GM19238 (cell line): ENCODE measurements around the gene ARL10.

ENCODE experiments used
- DNase-seq: peaks from one replicate; pipeline ENCODE4 v3.0.0; 2011; ENCODE audit warnings: low spot score; ENCODE audit not compliant: insufficient read length

The ARL10 gene

DNA sequence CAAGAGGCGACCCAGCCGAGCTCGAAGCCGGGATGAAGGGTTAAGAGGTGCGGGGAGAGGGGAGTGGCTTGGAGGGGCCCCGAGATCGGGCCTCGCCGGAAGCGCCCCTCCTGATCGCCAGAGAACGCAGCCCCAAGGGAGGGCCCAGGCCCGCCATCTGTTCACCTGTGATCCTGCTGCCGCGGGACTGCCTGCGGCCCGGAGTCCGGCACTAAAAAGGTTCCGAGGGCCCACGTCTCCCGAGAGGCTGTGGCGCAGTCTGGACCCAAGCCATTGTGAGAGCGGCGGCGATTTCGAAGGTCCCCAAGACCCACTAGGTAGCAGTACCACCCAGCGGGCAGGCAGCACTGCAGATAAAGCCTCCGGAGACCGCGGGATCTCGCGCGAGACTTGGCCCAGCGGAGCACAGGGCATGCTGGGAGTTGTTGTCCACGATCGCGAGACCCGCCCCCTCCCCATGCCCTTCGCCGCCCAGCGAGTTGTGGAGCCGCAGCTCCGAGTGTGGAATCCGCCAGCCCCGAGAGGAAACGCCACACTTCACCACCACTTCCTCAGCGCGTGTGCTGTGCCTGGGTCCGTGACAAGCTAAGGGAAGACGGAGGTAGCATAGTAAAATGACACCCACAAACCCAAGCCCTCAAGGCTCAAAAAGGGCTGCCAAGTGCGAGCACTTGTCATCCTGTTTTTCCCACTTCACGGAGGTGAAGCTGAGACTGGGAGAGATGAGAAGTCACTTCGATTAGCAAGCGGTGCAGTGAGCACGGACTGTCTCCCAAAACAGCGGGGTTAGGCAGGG lies 3.7 kb upstream of the ARL10 start, which contains the start of gene KIAA1191:
KIAA1191 (minus strand) TSS at position 328 of the 796 bp plus-strand sequence. CDS start 2,256 bp downstream, outside the sequence.
- DNase-seq = peak; percentile 84

DNA sequence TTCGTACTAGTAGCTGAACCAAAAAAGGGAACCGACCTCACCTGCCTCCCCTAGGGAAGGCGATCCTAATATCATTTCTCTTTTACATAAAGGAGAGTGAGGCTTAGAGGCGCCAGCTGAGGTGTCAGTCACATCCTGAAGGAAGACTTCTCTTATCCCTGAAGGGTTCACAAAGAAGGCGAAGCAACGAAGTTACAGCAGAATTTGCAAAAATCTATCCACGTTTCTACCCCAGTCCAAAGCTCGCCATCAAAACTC lies 3.1 kb upstream of the ARL10 start:
- DNase-seq = no peak

DNA sequence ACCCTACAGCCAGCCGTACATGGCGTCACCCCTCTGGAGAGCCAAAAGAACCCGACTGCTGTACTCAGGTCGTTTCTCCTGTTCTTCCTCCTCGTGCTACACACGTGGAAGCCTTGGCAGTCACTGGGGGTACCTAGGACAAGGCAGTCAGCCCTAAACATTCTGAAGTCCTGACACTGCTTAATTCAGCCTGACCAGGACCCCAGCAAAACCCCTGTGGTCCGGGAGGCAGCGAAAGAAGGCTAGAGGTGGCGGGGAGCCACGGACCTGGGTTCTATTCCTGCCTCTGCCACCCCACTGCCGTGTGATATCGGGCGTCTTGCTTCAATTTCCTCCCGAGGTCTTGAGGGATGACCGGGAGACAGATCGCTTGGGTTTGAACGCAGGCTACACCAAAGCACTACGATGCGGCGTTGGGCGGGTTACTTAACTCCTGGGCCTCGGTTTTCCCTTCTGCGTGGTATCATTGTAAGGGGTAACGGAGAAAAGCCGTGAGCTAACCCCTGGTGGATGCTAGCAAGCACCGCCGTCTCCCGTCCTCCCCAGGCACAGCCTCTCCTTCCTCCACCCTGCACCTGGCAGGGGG lies 429 bp upstream of the ARL10 start:
- DNase-seq = no peak

DNA sequence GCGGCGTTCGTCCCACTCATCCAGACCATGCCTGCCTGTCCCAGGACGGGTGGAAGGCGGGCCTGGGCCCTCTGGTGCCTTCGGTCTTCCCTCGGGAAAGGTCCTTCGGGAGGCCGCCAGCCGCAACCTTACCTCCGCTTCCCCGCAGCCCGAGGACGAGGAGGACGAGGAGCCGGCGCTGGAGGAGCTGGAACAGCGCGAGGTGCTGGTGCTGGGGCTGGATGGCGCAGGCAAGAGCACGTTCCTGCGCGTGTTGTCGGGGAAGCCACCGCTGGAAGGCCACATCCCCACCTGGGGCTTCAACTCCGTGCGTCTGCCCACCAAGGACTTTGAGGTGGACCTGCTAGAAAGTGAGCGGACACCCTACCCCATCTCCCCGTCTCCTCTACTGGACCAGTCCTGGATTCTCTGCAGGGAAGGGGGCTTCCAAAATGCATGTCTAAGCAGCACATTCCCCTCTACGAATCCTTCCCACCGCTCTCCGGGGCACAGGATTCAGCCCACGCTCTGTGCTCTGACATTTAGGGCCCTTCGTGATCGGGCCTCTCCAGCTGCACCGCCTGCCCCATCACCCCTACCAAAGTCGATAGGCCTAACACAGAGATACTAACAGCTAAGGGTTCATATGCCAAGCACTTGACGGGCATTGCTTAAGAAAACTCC lies 1.1 kb downstream of the ARL10 start:
- DNase-seq = no peak

DNA sequence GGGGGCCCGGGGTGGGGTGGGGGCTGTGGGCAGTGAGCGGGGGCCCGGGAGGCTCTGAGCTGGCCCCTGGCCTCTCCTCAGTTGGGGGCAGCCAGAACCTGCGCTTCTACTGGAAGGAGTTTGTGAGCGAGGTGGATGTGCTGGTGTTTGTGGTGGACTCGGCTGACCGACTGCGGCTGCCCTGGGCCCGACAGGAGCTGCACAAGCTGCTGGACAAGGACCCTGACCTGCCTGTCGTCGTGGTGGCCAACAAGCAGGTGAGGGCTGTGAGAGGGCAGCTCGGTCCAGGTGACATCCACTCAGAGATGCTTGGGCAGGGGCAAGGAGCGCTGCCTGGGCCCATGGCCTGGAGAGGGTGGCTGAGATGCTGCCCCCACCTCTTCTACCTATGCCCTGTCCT lies 3.4 kb downstream of the ARL10 start:
- no peak for DNase-seq

DNA sequence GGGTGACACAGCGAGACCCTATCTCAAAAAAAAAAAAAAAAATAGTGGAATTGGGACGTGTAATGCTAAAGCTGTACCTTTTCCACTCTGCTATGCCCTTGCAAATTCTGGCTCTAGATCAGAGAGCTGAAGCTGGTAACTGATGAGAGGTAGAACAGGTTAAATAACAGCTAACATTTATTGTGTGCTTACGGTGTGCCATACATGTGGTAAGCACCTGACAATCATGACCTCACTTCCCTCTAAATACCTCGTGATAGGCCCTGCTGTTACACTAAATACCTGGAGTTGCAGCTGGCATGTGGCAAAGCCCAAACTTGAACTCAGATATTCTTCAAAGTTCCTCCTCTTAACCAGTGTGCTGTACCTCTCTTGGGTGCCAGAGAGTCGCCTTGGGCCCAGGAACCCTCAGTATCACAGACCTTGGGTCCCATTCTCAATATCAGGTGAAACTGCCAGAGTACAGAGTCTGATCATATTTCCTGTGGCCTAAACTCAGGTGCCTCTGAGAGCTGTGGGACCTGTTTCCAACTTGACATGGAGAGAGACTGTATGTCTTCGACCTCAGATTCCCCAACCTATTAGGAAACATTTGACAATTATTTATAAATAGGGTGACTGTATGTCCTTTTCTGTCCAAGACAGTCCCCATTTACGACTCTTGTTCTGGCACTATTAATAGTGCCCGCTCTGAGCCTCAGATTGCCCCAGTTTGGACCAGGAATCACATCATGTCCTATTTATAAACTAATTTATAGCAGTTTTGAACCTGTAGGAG lies 4.8 kb downstream of the ARL10 start:
- DNase-seq = no peak

DNA sequence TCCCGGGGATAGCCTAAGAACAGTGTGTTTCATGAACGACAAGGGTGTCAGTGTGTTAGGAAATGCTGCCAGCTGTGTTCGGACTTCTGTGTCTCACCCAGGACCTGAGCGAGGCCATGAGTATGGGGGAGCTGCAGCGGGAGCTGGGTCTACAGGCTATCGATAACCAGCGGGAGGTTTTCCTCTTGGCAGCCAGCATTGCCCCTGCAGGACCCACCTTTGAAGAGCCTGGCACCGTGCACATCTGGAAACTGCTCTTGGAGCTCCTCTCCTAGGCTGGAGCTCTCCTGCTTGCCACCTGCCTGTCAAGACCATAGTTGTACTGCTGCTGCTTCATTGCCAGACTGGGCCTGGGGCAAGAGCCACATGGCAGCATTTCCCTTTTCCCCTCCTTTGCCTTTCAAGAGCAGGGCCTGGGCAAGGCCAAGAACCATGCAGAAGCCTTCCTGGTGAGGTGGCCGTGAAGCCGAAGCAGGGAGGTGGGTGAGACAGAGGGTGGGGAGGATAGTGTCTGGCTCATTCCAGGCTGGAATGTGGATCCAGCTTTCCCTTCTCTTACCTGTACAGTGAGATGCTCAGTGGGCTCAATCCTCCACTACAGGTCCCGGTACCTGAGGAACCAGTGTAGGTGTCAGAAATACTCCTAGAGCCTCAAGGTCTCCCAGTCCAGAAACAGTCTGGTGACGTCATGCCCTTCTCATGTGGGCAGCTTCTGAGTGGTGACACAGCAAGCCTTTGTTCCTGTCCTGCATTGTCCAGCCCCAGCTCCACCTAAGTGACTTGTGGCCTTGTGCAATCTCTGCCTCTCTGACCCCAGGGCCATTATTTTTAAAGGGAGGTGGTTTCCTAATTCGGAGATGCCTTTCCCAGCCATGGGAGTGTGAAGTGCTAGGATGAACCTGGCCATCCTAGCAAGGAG lies 6.6 kb downstream of the ARL10 start:
- DNase-seq = no peak

DNA sequence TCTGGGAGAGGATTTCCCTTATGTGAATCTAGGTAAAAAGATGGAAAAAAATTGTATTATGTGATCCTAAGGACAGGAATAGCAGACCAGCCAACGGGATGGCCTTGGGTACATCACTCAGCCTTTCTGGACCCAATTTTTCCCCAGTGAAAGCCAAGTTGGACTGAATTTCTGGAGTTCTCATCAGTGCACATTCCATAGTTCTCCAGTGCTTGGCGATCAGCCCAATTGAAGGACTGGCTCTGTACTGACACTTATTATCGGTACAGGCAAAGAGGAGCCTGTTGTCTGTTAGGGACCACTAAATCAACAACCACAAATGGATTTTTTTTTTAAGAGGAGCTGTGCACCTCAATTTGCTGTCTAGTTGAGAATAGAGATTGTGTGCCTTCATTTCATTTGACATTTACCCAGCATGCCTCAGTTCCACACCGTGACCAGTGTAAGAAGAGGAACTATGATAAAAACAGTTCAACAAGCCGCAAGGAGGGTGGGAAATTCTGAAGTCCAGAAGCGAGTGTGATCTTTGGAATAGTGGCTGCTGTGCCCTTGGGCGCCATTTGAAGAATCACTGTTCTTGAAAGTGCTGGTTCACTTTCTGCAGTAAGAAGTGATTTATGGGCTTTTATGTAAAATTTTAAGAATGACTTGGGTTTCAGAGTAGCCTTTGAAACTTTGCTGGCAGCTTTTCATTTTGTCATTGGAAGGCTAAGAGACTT lies 8.0 kb downstream of the ARL10 start:
- no peak for DNase-seq

DNA sequence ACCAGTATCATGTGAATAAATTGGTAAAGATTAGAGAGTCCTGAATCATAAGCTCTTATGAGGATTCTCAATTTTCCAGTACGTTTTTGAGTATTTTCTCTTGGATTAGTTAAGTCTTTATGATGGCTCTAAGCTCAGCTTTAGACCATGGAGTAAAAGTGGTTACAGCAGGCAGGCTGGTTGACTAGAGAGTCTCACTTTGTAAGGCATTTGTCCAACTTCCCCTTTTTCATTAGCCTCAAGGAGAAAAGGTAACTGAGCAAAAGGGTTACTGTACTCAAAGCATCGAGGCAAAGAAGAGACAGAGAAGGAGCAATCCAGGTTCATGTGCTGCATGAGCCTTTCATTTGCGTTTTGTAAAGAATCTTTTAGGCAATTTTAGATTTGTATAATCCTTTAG lies 14.6 kb downstream of the ARL10 start:
- DNase-seq = no peak

DNA sequence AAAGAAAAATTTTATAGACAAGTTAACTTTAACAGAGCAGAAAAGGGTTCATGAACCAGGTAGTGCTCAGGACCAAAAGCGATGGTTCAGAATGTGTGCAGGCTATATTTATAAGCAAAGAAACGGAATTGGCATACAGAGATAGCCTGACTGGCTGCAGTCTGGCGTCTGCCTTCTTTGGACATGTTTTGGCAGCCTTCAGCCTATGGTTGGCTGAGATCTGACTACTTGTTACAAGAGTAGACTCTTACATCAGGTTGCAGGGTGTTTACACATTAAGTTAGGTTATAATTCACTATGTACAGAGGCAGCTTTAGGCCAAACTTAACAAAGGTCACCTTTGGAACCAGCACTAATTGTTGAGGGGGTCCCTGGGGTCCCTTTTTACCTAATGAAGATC lies 16.1 kb downstream of the ARL10 start:
- no peak for DNase-seq

DNA sequence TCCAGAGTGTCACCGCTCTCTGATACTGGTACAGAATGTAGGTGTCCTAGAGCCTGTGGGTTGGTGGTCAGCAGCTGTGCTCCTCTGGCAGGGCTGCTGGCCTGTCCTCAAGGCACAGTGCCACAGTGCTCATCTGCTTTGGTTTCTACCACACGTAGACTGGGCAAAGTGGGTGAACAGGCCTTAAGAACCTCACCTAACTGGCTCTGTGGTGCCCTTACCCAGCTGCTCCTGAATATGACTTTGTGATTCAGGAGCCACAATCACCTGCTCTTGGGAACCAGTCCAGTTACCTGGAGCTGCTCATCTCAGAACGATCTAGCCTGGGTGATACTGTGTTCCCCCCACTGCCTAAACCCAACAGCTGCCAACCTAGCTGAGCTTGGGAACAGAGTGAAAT lies 16.7 kb downstream of the ARL10 start:
- no peak for DNase-seq

DNA sequence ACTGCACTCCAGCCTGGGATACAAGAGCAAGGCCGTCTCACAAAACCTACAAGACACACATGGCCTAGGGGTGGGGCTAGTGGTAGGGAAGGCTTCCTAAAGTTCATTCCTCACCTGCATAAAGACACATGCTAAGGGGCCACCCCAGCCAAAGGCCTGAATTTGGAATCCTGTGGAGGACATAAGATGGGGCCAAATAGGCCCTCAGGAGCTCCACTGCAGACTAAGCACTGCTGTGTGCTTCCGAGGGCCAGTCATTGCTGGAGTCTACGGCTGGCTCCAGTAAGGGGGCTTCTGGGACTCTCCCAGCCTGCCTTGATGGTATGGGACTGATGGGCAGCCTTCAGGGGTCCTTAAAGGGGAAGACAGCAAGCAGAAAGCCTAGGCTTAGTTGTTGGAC lies 17.4 kb downstream of the ARL10 start:
- no peak for DNase-seq

DNA sequence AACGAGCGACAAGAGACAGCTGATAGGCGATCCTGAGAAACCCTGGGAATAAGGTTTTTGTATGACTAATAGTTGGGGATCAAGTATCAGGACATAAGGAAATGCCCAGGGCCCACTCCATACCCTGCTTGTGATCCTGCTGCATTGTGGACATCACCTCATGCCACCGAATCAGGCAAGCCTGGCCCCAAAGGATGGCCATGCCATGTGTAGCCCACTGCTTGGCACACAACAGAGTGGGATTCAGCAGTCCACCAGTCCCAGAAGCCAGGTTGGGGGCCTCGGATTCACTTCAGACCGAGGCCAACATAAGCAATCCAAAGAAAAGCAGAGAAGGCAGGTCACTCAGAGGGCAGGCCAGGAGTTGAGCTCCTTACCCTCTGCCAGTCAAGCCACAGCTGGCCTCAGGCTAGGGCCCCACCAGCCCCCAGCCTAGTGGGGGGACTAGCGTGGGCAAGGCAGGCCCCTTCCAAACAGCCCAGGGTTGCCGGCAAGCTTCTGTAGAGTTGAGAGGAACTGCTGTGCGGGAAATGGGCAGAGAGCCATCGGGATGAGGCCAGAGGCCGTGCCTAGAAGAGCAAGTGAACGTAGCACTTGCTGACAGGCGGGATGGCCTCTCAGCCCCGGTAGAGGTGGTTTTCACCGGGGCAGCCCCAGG lies 18.1 kb downstream of the ARL10 start:
- DNase-seq = no peak

DNA sequence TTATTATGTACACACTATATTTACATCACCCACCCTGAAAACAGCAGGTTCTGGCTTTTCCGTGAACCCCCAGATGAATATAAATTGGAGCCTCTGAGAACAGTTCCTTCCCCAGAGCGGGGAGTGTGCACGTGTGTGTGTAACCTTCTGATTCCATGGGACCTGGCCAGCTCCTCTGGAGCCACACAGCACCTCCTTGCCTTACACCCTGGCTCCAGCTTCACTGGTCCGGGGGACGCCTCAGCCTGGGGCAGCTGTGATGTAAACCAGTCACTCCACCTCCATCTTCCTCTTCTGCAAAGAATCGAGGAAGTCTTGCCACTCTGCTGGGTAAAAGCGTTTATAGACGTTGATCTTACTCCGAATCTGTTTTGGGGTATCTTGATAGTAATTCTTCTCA lies 18.7 kb downstream of the ARL10 start:
- DNase-seq = no peak

DNA sequence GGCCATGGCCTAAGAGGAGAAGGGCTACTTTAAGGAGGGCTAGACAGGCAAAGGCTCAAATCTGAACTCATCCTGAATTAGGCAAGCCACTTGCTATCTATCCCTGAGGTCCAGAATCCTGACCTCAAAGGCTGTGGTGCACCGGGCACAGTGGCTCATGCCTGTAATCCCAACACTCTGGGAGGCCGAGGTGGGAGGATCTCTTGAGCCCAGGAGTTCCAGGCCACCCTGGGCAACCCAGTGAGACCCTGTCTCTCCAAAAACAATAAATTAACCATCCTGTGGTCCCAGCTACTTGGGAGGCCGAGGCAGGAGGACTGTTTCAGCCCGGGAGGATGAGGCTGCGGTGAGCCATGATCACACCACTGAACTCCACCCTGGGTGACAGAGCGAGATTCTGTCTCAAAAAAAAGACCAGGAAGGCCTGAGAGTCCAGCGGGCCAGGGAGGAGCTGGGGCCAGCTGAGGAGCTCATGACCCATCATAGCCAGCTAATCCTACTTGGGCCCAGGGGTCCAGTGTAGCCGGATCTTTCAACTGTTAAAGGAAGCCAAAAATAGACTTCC lies 19.2 kb downstream of the ARL10 start:
- no peak for DNase-seq

DNA sequence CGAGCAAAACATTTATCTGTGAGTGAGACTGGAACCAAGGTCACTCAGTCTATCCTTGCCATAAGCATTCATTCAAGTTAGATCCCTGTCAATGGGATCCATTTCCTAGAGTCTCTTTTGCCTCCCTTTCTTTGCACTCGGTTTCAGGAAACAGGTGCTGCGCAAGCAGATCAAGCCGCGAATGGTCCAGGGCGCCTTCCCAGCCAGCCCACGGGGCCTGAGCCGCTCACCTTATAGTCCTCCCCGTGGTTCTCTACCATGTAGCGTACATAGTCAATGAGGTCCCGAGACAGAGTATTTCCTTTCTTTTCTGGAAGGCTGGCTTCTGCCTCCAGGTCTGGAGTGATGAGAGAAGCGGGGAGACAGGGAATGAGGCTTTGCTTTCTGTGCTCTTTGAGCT lies 19.7 kb downstream of the ARL10 start:
- no peak for DNase-seq

DNA sequence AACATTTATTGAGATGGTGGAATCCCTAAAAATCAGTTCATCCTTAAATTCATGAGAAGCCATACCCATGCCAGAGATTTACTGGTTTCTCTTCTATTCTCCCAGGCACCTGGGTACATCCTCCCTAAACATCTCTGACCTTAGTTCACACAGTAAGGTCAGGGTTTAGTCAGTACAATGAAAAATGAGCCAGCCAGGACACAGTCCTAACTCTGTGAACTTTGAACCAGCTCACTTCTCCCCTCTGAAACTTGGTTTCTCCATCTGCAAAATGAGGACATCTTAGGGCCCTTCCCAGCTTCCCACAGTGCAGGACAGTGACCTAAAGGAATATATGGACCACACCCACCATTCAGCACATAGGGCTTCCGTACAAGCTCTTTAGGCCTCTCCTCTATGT lies 21.2 kb downstream of the ARL10 start:
- DNase-seq = no peak

DNA sequence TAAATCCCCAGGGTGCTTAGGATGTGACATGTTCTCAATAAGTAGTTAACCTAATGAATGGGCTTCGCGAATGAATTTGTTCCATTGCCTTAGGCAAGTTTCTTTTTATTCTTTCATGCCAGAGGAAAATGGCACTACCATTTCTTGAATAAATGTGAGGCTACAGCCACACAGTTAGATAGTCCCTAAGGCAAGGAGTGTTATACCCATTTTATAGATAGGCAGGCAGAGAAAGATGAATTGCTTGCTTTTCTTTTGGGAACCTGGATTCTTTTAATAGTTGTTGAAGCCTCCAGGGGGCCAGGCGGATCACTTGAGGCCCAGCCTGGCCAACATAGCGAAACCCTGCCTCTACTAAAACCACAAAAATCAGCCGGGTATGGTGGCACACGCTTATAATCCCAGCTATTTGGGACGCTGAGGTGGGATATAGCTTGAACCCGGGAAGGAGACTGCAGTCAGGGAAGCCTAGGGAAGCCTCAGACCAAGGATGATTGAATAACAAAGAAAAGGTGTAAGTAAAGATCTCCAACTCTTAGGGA lies 22.2 kb downstream of the ARL10 start:
- DNase-seq = no peak

DNA sequence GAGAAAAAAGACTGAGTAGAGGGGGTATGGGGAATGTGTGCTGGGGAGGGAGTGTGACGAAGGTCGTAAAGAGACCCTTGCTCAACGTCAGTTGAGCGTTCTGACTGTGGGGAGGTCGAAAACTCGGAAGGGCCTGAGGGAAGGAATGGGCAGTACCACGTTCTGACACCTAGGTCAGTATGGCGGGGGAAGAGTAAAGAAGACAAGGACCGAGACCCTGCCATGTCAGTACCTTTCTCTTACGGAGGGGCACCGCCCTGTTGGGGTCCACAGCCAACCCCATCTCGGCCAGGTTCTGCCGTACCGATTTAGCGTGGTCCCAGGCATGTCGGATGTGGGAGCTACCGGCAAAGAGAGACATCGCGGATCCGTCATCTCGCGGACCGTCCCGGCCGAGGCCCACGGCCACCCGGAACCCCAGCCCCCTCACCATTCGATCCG lies 22.7 kb downstream of the ARL10 start:
- no peak for DNase-seq
